HG03064 (cell line): ENCODE results near the gene EYA3.
"Not testable (repeated sequence)": the region's sequence is repeated elsewhere in the genome, so short reads cannot be mapped to it uniquely, and the experiment has no call there.

Experiments used
- ATAC-seq: cut with Tn5 transposase; IDR thresholded peaks from one replicate; pipeline ENCODE4 v1.9.1; 2021; ENCODE audit warnings: low read depth; ENCODE audit not compliant: unreplicated experiment

Gene EYA3

DNA sequence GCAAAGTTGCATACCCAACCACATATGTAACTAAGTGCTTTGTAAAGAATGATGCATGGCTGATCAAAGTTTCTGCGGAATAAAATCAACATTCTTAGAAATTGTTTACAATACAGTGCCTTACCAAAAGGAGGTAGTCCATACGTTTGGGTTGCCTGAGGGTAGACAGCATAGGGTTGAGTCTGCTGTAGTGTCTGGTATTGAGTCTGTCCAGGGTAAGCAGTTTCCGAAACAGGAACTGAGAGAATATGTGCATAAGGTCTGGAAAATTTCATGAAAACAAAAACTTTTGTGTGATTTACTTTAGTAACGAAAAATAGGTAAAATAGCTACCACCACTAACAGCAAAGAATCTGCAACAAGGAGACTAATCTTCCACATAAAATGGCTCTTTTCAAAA lies 53.0 kb downstream of the EYA3 start:
- ATAC-seq = no peak

DNA sequence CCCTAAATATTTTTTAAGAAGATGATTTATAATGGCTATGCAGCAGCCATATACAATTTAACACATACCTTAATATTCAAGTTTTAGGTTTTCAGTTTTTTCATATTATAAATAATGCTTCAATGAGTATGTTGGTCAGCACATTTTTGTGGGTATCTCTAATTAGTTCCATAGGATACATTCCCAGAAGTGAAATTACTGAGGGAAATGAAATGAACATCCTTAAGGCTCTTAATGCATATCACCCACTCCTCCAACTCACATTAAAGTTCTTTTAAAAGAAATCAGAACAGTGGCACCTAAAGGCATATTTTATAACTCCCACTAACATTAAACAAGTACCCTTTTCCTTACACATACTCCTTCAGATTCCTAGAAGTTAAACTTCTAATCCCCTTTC lies 56.1 kb downstream of the EYA3 start:
- ATAC-seq = no peak

DNA sequence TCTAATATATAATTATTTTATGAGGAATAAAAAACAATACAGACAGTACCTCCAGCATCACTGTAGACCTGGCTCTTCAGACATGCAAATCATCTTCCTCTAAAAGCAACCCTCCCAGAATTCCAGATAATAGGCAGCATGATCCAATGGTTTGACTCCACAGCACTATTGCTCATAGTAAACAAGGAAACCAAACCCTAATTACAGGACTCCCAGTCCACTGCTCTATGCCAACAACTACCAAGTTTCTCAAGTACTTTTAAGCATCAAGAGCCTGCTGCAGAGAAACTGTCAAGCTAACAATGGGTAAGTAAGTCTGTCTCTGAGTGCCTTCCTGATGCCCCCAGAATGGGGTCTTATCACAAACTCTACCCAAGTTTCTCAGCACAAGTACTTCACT lies 57.2 kb downstream of the EYA3 start:
- no peak for ATAC-seq

DNA sequence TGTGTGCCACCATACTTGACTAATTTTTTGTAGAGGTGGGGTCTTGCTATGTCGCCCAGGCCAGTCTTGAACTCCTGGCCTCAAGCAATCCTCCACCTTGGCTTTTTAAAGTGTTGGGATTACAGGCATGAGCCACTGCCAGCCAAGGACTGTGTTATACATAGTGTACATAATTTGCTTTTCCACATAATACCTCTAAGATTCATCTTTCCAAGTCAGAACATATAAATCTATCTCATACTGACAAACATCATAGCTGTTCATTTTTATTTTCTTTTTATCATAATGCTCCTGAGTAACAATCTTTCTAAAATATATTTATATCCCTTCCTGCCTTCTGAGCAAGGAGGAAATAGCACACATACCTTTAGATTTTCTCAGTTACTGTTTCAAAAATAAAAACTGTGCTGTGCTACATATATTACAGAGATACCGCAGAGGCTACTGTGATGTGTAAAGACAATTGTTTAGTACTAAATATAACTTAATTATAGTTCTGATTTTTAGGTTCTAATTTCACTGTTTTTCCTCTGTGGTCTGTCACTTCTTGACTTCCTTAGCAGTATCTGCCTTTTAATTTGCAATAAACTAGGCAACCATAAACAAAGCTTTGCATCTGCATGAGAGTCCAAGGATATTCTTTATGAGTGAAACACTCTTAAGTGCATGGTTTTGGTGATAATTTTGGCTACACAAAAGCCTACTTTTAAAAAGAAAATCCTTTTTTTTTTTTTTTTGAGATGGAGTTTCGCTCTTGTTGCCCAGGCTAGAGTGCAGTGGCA lies 59.3 kb downstream of the EYA3 start:
- no peak for ATAC-seq

DNA sequence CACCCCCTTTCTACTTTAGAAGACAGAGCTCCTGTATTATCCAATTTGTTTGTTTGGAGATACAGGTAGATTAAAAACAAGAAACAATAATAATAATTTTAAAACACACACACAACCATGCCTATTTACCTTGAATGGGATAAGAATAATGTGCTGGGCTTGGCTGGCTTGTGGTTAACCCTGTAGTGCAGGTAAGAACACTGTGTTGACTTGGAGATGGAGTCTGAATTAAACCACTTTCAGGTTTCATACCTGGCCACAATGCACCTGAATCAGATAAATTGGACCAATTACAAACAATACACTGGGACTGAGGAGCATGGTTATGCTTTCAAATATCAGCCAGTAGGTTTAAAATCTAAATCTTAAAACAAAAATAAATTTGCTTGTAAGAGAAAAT lies 60.8 kb downstream of the EYA3 start:
- ATAC-seq = no peak

DNA sequence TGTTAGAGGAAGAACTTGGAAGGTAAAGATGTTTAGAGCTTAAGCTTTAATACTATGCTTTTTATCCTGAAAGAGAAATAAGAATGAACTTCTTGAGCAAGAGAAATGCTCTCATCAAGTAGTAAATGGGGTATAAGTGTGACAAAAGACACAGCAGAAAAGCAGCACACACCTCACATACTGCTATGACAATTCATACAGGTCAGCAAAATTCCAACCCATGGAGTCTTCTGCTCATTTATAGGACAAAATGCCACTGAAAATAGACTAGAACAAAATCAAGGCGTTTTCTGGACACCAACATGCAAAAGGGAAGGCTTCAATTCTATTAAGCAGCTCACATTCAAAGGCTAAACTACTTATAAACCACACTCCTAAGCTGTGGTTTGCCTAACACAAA lies 61.2 kb downstream of the EYA3 start:
- ATAC-seq = no peak

DNA sequence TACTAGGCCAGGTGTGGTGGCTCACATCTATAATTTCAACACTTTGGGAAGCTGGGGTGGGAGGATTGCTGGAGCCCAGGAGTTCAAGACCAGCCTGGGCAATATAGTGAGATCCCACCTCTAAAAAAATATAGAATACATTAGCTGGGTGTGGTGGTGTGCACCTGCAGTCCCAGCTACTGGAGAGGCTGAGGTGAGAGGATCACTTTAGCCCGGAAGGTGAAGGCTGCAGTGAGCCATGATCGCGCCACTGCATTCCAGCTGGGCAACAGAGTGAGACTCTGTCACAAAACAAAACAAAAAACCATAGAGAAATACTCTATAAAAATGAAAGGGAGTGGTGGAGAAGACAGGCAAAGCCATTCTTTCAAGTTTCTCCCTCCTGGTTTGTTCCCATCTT lies 62.1 kb downstream of the EYA3 start:
- ATAC-seq = no peak

DNA sequence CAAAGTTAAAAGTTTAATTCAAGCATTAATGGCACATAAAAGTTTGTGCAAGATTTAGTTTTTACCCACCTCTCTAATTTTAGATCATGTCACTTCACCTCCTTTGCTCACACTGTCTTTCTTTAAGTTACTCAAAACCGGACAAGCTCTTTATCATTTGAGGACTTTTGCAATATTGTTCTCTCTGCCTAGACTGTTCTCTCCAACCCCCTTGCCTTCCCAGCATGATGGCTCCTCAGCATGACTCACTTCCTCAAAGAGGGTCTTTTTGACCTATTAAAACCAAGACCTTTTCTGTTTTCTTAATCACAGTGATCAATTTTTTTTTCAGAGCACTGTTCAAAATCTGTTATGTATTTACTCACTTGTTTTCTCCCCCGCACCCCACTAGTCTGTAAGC lies 67.3 kb downstream of the EYA3 start:
- no peak for ATAC-seq

DNA sequence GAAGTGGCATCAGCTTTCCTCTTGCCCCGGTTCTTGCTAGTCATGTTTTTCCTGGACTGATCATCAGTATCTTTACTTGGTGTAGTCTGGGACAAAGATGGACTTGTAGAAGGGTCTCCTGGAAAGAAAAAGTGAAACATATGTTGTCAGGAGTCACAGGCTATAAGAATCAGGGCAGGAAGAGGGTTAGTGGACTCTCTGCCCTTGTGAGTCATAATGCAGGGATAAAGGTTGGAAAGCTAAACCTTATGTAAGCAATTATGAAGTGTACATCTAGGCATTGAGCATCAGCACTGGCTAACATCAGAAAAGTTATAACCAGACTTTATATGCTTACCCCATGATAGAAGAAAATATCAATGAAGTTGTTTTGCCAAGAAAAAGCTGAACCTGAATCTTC lies 77.4 kb downstream of the EYA3 start:
- ATAC-seq = no peak

DNA sequence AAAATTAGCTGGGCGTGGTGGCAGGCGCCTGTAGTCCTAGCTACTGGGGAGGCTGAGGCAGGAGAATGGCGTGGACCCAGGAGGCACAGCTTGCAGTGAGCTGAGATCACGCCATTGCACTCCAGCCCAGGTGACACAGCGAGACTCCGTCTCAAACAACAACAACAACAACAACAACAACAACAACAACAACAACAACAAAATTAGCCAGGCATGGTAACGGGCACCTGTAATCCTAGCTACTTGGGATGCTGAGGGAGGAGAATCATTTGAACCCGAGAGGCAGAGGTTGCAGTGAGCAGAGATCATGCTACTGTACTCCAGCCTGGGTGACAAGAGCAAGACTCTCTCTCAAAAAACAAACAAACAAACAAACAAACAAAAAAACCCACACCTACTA lies 85.3 kb downstream of the EYA3 start:
- not testable (repeated sequence) for ATAC-seq

DNA sequence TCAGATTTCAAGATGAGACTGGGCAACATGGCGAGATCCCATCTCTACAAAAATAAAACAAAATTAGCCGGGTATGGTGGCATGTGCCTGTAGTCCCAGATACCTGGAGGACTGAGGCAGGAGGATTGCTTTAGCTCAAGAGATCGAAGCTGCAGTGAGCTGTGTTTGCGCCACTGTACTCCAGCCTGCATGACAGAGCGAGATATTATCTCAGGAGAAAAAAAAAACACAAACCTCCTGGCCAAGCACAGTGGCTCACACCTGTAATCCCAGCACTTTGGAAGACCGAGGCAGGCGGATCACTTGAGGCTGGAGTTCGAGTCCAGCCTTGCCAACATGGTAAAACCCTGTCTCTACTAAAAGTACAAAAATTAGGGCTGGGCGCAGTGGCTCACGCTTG lies 85.8 kb downstream of the EYA3 start:
- ATAC-seq = no peak

DNA sequence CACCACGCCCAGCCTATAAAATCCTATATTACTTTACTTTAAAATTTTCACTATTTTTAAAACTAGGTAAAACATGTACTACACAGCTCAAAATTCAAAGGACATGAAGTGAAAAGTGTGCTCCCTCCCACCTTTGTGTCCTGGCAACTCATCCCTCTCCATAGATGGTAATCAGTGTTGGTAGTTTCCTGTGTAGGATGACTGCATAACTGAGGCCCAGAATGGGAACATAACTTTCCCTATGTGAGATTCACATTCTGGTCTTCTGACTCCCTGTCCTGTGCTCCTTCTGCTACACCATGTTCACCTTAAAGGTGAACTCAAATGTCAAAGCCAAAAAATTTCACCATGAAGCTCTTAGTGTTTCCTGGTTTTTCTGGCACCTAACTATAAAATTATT lies 89.4 kb downstream of the EYA3 start:
- no peak for ATAC-seq

DNA sequence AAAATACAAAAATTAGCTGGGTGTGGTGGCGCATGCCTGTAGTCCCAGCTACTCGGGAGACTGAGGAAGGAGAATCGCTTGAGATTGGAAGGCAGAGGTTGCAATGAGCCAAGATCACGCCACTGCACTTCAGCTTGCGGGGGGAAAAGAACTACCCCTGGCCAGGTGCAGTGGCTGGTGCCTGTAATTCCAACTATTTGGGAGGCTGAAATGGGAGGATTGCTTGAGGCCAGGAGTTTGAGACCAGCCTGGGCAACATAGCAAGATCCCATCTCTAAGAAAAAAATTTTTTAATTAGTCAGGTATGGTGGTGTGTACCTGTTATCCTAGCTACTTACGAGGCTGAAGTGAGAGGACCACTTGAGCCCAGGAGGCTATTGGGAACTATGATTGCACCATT lies 93.9 kb downstream of the EYA3 start:
- ATAC-seq = not testable (repeated sequence)

DNA sequence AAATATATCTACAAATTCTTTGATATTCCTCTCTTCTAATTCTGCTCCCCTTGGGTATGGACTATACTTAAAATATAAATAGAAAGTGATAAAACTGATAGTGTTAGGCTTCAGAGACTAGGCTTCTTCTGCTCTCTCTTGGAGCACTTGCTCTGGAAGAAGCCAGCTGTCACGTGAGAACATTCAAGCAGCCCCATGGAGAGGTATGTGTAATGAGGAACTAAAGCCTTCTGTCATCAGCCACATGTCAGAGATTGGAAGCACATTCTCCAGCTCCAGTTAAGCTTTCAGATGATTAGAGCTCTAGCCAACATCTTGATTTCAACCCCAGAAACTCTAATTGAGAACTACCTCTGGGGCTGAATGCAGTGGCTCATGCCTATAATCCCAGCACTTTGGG lies 94.3 kb downstream of the EYA3 start:
- ATAC-seq = no peak

DNA sequence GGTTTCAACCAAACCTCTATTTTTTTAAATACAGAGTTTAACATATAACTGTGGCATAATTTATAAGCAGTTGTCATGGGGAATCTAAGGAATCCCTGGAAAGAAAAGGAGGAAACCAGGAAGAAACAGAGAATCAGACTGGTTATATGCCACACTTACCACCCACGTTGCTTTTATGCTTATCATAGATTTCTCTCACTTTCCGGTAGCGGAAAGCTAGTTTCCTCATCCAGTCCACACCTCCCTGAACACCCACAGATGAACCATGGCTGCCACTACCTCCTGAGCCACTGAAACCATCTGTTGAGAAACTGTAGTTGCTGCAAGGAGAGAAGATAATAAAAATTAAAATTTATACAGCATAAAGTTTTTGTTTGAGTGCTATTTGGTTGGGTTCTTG lies 95.2 kb downstream of the EYA3 start:
- ATAC-seq = no peak

DNA sequence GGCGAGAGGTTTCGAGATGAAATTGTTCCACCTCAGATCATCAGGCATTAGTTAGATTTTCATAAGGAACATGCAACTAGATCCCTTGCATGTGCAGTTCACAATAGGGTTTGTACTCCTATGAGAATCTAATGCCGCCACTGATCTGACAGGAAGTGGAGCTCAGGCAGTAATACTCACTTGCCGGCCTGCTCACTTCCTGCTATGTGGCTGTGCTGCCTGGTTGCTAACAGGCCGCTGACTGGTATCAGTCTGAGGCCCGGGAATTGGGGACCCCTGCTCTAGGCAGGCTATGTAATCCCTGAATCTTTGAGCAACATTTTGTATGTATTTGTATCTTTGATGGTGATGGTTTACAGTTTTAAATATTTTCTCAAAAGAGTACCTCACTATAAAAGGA lies 96.1 kb downstream of the EYA3 start:
- no peak for ATAC-seq

DNA sequence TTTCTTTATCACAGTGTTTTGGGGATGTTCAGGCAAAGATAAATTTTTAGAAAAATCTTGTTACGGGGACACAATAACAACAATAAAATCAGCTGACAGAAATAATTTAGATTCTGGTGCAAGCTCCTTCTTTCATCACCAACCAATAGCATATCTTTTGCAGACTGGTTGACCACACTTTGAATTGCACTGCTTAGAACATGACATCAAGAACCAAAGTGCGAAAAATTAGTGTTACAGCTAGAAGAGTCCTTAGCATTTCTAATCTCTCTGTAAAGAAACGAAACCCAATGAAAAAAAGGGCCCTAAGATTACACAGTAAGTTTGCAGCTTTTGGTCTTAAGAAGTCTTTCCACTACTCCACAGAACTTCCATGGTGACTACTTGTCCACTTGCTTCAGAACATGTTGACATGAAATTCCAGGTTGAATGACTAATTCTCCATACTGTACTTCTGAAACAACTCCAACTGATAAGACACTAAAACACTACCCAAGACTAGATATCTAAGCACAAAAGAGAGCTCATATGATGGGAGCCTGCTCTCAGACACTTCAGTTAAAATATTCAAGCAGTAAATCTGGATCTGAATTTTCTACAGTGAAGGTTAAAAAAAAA lies 97.4 kb downstream of the EYA3 start:
- no peak for ATAC-seq

DNA sequence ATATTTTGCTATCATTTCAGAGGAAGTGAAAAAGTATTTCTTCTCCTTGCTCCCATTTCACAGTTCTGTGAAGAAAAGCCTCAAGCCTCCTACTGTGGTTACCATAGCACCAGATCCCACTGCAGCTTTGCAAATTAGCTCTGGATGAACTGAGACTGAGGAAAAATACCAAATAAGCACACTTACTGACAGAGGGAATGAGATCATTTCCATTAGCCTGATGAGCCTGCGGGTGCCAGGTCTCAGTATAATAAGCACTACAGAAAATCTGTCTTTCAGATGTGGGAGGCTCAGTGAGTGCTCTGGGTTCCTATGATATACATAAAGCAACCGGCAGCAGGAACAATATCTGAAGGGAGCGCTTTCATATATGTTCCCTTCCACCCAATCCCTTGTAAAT lies 107.3 kb downstream of the EYA3 start:
- no peak for ATAC-seq

DNA sequence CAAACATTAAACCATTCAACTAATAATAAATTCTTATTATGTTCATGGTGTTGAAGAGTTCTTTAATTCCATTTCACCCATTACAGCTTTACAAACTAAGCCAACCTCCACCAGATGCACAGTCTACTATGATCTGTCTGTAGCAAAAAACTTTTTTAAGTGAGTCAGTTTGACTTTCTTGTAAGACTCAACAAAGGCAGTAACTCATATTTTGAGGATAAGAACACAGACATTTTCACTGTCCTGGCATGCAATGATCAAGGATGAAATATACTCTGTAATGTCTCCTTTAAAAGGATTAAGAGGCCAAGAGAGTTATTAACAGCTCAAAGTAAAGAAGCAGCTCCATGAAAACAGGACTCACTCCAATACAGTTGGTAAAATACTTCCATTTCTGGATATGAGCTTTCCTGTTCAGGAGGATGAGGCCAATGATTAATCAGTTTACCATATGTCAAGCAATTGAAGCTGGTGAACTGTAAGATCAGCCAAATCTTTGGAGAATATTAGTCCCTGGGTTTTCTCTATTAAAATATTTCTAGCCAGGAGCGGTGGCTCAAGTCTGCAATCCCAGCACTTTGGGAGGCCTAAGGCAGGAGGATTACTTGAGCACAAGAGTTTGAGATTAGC lies 108.1 kb downstream of the EYA3 start:
- no peak for ATAC-seq

DNA sequence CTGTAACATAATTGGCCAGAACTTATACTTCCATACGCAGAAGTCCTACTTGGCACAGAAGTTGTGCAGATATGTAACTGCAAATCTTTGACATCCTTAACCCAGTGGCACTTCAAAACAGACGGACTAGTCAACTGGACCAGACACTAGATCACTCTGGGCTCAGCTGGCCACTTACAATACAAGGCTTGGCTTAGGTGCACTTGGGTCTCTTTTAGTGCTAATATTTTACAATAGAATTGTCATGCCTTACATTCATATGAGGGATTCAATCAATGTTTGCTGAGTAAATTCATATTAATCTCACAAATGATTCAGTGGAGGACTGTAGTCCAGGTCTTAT lies 108.6 kb downstream of the EYA3 start:
- no peak for ATAC-seq

DNA sequence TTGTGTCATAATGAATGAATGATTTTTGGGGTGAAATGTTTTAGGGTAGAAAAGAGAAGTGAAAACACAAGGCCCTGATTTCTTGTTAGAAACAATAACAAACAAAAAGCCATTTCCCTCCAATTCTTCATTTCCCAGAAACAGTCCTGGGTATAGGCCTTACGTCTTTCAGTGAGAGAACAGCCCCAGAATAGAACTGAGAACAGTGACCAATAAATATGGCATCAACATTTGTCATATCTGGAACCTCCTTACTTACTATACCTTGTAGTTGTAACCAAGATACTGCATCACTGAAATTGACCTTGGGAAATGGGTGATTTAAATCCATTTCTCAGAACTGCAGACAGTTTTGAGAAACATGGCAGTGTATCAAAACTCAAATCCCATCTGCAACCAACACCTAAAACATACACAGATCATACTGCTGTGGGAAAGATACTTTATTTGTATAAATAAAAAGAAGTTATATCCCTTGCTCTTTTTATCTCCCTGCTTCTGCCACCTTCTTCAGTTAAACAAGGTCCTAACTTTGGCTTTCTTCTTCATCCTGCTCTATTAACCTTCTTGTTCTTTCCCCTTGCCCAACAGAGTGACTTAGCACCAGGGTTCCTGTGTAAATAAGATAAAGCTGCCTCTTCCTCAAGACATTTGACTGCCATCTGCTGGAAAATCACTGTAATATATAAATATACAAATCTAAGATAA lies 109.1 kb downstream of the EYA3 start:
- ATAC-seq = no peak

DNA sequence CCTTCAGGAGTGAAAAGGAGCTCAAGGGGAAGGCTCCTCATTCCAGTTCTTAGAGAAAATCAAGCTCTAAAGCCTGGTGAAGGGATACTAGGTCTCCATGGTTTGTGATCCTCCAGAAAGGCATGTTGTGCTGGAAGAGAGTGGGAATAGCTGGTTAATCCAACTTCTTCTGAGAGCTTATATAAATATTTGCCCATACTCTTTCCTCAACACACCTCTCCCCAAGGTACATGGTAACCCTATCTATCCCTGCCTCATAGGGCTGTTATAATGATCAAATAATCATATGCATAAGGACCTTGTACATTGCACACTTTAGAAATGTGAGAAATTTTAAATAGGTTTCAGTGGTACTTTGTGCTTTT lies 114.0 kb downstream of the EYA3 start:
- no peak for ATAC-seq
